ENCODE data around the gene PALLD. TPM values are rescaled to one million over a fixed set of nuclear protein-coding genes. Genes with fewer than 3 reads are reported as not detected.

PALLD gene
- total RNA-seq, 1 experiment from 2014 or later = 166 TPM

DNA sequence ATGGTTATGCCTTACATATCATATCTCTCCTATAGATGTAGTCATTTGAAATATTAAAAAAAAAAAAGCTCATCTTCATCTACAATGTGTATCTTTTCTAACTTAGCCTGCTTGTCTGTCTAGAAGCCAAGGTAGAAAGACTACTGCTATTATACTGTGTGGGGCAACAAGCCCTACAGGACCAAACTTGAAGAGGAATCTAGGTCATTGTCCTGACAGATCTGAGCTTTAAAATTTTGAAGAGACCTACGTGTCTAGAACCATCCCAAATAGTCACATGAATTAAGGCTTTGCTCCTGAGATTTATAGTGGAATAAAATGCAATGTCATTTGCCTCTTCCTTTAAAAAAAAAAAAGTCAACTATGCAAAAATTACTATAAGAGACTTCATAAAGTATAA, 95.8 kb downstream of the PALLD start (continued):
- no peak for TF ChIP-seq CBX3 (IDR thresholded peaks at IDR 0.05; ENCODE audit: low read depth)
- no peak for TF ChIP-seq FOSL1 (IDR thresholded peaks at IDR 0.05; ENCODE audit: low read depth)
- TF ChIP-seq POLR2A (IDR thresholded peaks at IDR 0.05; ENCODE audit: borderline replicate concordance, extremely low read depth, insufficient read depth, insufficient read length) = no peak
- TF ChIP-seq JUND (IDR thresholded peaks at IDR 0.05) = no peak

DNA sequence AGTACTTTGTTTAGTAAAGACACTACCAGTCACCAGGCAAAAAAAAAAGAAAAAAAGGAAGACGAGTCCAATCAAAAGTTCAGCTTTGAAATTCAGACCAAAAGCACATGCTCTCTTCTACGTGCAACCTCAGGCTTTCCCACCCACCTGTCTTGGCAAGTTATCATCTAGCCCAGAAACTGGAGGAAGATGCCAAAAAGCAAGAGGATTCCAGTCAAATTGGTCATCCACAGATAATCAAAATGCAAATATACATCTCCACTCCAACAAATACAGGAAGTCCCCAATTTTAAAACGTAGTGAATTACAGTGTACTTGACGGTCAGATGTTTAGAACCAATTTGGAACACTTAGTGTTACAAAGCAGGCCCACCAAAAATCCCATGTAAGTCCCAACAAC, 96.5 kb downstream of the PALLD start:
- ATAC-seq (no peak), DNase-seq (ENCODE audit: low read depth, low spot score) (no peak)
- intact Hi-C loops (cut with micrococcal nuclease) = no loop called here
- ChIA-PET CTCF (no interaction called here), RAD21 (ENCODE audit: low non-redundant PET in 1 of 2, low total read pairs in 2 of 2, uncharacterized antibody in 2 of 2, unreplicated experiment in 2 of 2) (no interaction called here), POLR2A (interaction anchor here (1.0 to 1.1 kb wide), 2 partner anchors 8 to 11 kb away, joined by 3 to 4 read pairs; no protein-coding TSS in a partner anchor)
- H3K79me2 ChIP-seq (ENCODE audit: insufficient read depth, low read length) = peaks cover 11% of the 10 kb centered on the region; the same call in 1 of the 2 replicates
- H3K4me3 ChIP-seq (replicated peaks in 1 of 2; ENCODE audit: low read depth in 1 of 2, low read length in 2 of 2) = no peak overlapping the region
- TF ChIP-seq SIN3A (IDR thresholded peaks at IDR 0.05; ENCODE audit: low read depth) (no peak), POLR2AphosphoS5 (IDR thresholded peaks at IDR 0.05; ENCODE audit: low read depth, low read length) (no peak), EZH2 (IDR thresholded peaks at IDR 0.05) (no peak), TCF7L2 (IDR thresholded peaks at IDR 0.05; ENCODE audit: borderline replicate concordance, extremely low read depth, insufficient read depth, insufficient read length) (no peak), JUND (IDR thresholded peaks at IDR 0.05) (no peak), YY1 (IDR thresholded peaks at IDR 0.05; ENCODE audit: extremely low read depth, insufficient replicate concordance, low read depth, low read length) (no peak), RAD21 (IDR thresholded peaks at IDR 0.05; ENCODE audit: low read depth) (no peak), ZFX (IDR thresholded peaks at IDR 0.05) (no peak), CBX3 (IDR thresholded peaks at IDR 0.05; ENCODE audit: low read depth) (no peak), SRF (IDR thresholded peaks at IDR 0.05; ENCODE audit: low read depth) (no peak), FOSL1 (IDR thresholded peaks at IDR 0.05; ENCODE audit: low read depth) (no peak), POLR2A (IDR thresholded peaks at IDR 0.05; ENCODE audit: borderline replicate concordance, extremely low read depth, insufficient read depth, insufficient read length) (no peak), EGR1 (IDR thresholded peaks at IDR 0.05; ENCODE audit: low read depth) (no peak)
- TF ChIP-seq, protein P1, sequence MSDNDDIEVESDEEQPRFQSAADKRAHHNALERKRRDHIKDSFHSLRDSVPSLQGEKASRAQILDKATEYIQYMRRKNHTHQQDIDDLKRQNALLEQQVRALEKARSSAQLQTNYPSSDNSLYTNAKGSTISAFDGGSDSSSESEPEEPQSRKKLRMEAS (IDR thresholded peaks at IDR 0.05) = no peak
- TF ChIP-seq, protein P2, sequence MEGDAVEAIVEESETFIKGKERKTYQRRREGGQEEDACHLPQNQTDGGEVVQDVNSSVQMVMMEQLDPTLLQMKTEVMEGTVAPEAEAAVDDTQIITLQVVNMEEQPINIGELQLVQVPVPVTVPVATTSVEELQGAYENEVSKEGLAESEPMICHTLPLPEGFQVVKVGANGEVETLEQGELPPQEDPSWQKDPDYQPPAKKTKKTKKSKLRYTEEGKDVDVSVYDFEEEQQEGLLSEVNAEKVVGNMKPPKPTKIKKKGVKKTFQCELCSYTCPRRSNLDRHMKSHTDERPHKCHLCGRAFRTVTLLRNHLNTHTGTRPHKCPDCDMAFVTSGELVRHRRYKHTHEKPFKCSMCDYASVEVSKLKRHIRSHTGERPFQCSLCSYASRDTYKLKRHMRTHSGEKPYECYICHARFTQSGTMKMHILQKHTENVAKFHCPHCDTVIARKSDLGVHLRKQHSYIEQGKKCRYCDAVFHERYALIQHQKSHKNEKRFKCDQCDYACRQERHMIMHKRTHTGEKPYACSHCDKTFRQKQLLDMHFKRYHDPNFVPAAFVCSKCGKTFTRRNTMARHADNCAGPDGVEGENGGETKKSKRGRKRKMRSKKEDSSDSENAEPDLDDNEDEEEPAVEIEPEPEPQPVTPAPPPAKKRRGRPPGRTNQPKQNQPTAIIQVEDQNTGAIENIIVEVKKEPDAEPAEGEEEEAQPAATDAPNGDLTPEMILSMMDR (IDR thresholded peaks at IDR 0.05 in 2 of 3, conservative IDR thresholded peaks at IDR 0.05 in 1 of 3; ENCODE audit: borderline replicate concordance in 1 of 3, insufficient read depth in 1 of 3, low read depth in 2 of 3, low read length in 2 of 3) = no peak
- TF ChIP-seq, protein P3, sequence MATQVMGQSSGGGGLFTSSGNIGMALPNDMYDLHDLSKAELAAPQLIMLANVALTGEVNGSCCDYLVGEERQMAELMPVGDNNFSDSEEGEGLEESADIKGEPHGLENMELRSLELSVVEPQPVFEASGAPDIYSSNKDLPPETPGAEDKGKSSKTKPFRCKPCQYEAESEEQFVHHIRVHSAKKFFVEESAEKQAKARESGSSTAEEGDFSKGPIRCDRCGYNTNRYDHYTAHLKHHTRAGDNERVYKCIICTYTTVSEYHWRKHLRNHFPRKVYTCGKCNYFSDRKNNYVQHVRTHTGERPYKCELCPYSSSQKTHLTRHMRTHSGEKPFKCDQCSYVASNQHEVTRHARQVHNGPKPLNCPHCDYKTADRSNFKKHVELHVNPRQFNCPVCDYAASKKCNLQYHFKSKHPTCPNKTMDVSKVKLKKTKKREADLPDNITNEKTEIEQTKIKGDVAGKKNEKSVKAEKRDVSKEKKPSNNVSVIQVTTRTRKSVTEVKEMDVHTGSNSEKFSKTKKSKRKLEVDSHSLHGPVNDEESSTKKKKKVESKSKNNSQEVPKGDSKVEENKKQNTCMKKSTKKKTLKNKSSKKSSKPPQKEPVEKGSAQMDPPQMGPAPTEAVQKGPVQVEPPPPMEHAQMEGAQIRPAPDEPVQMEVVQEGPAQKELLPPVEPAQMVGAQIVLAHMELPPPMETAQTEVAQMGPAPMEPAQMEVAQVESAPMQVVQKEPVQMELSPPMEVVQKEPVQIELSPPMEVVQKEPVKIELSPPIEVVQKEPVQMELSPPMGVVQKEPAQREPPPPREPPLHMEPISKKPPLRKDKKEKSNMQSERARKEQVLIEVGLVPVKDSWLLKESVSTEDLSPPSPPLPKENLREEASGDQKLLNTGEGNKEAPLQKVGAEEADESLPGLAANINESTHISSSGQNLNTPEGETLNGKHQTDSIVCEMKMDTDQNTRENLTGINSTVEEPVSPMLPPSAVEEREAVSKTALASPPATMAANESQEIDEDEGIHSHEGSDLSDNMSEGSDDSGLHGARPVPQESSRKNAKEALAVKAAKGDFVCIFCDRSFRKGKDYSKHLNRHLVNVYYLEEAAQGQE (IDR thresholded peaks at IDR 0.05; ENCODE audit: low read depth) = no peak
- TF ChIP-seq, protein P4, sequence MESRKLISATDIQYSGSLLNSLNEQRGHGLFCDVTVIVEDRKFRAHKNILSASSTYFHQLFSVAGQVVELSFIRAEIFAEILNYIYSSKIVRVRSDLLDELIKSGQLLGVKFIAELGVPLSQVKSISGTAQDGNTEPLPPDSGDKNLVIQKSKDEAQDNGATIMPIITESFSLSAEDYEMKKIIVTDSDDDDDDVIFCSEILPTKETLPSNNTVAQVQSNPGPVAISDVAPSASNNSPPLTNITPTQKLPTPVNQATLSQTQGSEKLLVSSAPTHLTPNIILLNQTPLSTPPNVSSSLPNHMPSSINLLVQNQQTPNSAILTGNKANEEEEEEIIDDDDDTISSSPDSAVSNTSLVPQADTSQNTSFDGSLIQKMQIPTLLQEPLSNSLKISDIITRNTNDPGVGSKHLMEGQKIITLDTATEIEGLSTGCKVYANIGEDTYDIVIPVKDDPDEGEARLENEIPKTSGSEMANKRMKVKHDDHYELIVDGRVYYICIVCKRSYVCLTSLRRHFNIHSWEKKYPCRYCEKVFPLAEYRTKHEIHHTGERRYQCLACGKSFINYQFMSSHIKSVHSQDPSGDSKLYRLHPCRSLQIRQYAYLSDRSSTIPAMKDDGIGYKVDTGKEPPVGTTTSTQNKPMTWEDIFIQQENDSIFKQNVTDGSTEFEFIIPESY (IDR thresholded peaks at IDR 0.05; ENCODE audit: extremely low read depth, insufficient replicate concordance, low read length) = no peak
- H3K36me3 ChIP-seq (ENCODE audit: control insufficient read depth in 1 of 2, insufficient read depth in 2 of 2, low read length in 2 of 2) = no peaks in the 10 kb centered on the region
- H2AFZ ChIP-seq (ENCODE audit: low read depth, low read length, poor library complexity, severe bottlenecking) = no peak overlapping the region
- H3K9me2 ChIP-seq (ENCODE audit: insufficient read depth) = no peaks in the 10 kb centered on the region
- H3K9me3 ChIP-seq (ENCODE audit: control insufficient read depth in 1 of 2, insufficient read depth in 1 of 2, low read depth in 1 of 2, low read length in 2 of 2) = no peaks in the 10 kb centered on the region
- peaks cover 25 to 48% of the 10 kb centered on the region in 2 experiments for H3K4me1 ChIP-seq (ENCODE audit: control insufficient read depth in 1 of 2, insufficient read depth in 2 of 2, low read length in 2 of 2)
- peak overlapping the region; percentile 18; the same call in 1 of the 2 replicates for H3K4me2 ChIP-seq (ENCODE audit: low read length)
- no peaks in the 10 kb centered on the region for H4K20me1 ChIP-seq (ENCODE audit: insufficient read depth)
- H3K27ac ChIP-seq (ENCODE audit: low read depth, low read length) = no peak overlapping the region
- H3K27me3 ChIP-seq (ENCODE audit: insufficient read depth, low read length) = no peaks in the 10 kb centered on the region
- no TSS peak for BruUV-seq (replicated peaks)
- peak overlapping the region; percentile 6; the same call in 1 of the 2 replicates for H3K9ac ChIP-seq (ENCODE audit: low read length)
